SK-N-DZ (cell line): ENCODE results near the gene TNFRSF21.
"Not testable (repeated sequence)": the region's sequence is repeated elsewhere in the genome, so short reads cannot be mapped to it uniquely, and the experiment has no call there.

Experiments
- DNase-seq: peaks from one replicate; pipeline ENCODE4 v3.0.0-alpha.2; 2015; ENCODE audit warnings: low spot score

Gene TNFRSF21

GRCh38 chr6:47288267-47289090 lies 21.2 kb downstream of the TNFRSF21 start:
- DNase-seq: no peak

- no peak for DNase-seq
These were observed 23.4 kb downstream of the TNFRSF21 start for GRCh38 chr6:47286301-47286700.

GRCh38 chr6:47283993-47284392 lies 25.7 kb downstream of the TNFRSF21 start:
- DNase-seq: no peak

GRCh38 chr6:47278545-47278944 lies 31.2 kb downstream of the TNFRSF21 start:
- DNase-seq: no peak

- no peak for DNase-seq
These were observed 32.0 kb downstream of the TNFRSF21 start for GRCh38 chr6:47277702-47278101.

- no peak for DNase-seq
These were observed 33.3 kb downstream of the TNFRSF21 start for GRCh38 chr6:47276377-47276776.

- no peak for DNase-seq
These were observed 34.1 kb downstream of the TNFRSF21 start for GRCh38 chr6:47275640-47276039.

- not testable (repeated sequence) for DNase-seq
These were observed 34.6 kb downstream of the TNFRSF21 start for GRCh38 chr6:47275132-47275531.

GRCh38 chr6:47268572-47269187 lies 41.0 kb downstream of the TNFRSF21 start:
- DNase-seq: no peak

- no peak for DNase-seq
These were observed 42.4 kb downstream of the TNFRSF21 start for GRCh38 chr6:47267301-47267700.

- no peak for DNase-seq
These were observed 43.7 kb downstream of the TNFRSF21 start for GRCh38 chr6:47265971-47266370.

GRCh38 chr6:47264775-47265184 lies 44.9 kb downstream of the TNFRSF21 start:
- DNase-seq: no peak

- DNase-seq: no peak
These were observed 46.4 kb downstream of the TNFRSF21 start for GRCh38 chr6:47263268-47263667.

GRCh38 chr6:47262231-47262630 lies 47.5 kb downstream of the TNFRSF21 start:
- no peak for DNase-seq

GRCh38 chr6:47261191-47261590 lies 48.5 kb downstream of the TNFRSF21 start:
- no peak for DNase-seq

- no peak for DNase-seq
These were observed 49.7 kb downstream of the TNFRSF21 start for GRCh38 chr6:47260021-47260420.

- no peak for DNase-seq
These were observed 50.9 kb downstream of the TNFRSF21 start for GRCh38 chr6:47258724-47259347.

- DNase-seq: no peak
These were observed 52.5 kb downstream of the TNFRSF21 start for GRCh38 chr6:47256981-47257730.

- no peak for DNase-seq
These were observed 53.3 kb downstream of the TNFRSF21 start for GRCh38 chr6:47256361-47256760.

- no peak for DNase-seq
These were observed 54.8 kb downstream of the TNFRSF21 start for GRCh38 chr6:47254906-47255305.

- no peak for DNase-seq
These were observed 55.7 kb downstream of the TNFRSF21 start for GRCh38 chr6:47254051-47254450.

GRCh38 chr6:47253136-47253535 lies 56.6 kb downstream of the TNFRSF21 start:
- no peak for DNase-seq
